ENCODE measurements around the gene RMDN2. TPM values are rescaled to one million over a fixed set of nuclear protein-coding genes. Genes with fewer than 3 reads are reported as not detected.
"Not testable (repeated sequence)": the region's sequence is repeated elsewhere in the genome, so short reads cannot be mapped to it uniquely, and the experiment has no call there.

The RMDN2 gene
- total RNA-seq, 1 experiment from 2014 or later = 1.7 TPM

DNA sequence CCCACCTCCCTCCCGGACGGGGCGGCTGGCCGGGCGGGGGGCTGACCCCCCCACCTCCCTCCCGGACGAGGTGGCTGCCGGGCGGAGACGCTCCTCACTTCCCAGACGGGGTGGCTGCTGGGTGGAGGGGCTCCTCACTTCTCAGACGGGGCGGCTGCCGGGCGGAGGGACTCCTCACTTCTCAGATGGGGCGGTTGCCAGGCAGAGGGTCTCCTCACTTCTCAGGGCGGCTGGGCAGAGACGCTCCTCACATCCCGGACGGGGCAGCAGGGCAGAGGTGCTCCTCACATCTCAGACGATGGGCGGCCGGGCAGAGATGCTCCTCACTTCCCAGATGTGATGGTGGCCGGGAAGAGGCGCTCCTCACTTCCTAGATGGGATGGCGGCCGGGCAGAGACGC is 7.8 kb downstream of the RMDN2 start:
- not testable (repeated sequence) for DNase-seq (ENCODE audit: low spot score)

DNA sequence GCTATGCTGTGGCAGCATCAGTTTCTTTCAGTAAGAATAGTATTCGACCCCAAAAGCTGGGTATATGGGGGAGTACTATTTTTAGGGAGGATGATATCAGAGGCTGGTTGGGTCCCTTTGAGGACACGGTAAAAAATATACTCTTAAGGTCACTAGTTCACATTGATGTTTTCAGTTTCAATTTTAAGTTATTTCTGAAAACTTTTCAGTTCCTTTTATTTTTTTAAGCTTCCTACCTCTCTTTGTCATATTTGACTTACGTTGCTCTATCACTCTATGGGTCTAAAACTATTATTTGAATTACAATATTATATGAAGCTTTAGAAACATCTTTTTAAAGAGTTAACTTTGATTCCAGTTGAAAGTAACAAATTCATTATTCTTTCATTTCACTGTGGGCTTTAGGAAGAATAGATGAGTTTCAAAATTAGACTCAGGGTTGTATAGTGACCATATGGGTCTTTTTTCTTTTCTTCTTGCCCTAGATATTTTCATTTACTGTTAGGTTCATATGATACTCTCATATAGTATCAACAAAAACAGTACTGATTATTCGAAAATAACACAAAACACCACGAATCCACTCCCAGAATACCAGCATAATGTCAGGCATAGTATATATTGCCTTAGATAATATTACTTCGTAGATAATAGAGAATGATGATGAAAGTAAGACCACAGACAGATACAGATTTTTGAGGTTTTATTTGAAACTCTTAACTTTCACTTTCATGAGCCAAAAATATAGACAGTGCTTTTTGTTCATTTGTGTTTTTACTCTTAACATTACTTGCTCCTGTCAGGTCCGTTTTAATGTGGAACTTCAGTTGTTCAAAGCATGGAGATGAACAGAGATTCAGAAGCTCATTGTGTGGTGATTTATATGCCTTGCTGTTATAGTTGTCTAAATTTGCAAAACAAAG is 9.8 kb downstream of the RMDN2 start:
- no peak for DNase-seq (ENCODE audit: low spot score)

DNA sequence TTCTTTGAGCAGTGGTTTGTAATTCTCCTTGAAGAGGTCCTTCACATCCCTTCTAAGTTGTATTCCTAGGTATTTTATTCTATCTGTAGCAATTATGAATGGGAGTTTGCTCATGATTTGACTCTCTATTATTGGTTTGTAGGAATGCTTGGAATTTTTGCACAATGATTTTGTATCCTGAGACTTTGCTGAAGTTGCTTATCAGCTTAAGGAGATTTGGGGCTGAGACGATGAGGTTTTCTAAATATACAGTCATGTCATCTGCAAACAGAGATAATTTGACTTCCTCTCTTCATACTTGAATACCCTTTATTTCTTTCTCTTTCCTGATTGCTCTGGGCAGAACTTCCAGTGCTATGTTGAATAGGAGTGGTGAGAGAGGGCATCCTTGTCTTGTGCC is 12.5 kb downstream of the RMDN2 start:
- DNase-seq (ENCODE audit: low spot score) = not testable (repeated sequence)

- not testable (repeated sequence) for DNase-seq (ENCODE audit: low spot score)
Measured at GRCh38 chr2:37941267-37941666, 16.2 kb downstream of the RMDN2 start.

DNA sequence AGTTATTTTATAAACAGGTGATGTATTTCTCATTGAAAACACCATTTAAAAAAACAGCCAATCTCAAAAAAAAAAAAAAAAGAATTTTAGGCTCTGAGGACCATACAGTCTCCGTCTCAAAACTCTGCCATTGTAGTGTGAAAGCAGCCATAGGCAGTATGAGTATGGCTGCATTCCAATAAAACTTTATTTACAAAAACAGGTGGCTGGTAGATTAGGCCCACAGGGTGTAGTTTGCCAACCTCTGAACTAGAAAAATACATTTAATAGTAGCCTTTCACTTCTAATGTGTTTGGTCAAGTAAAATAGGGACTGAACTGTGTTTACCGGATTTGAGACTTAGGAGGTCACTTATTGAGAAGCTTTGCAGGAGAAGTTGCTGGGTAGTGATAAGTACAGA is 19.2 kb downstream of the RMDN2 start:
- DNase-seq (ENCODE audit: low spot score) = no peak

DNA sequence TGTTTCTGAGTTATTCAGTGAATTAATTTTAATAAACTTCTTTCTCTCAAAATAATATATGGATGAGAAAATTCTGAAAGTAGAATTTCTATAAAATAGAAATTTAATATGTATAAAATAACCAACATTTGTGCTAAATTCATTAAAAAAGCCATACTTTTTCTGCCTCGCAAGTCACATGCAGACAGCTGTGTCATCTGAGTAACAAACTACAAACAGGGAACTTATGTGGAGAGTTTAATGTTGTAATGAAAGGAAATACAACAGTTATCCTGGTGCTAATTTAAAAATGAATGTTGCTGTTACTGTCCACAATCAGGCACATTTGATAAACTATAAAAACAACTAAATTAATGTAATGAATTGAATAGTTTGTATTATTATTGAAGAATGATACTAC is 22.2 kb downstream of the RMDN2 start:
- no peak for DNase-seq (ENCODE audit: low spot score)

- peak; percentile 6 for DNase-seq (ENCODE audit: low spot score)
Measured at GRCh38 chr2:37962018-37962739, 37.1 kb downstream of the RMDN2 start.

GRCh38 chr2:37962740-37963121 is 37.6 kb downstream of the RMDN2 start:
- not testable (repeated sequence) for DNase-seq (ENCODE audit: low spot score)

- not testable (repeated sequence) for DNase-seq (ENCODE audit: low spot score)
Measured at GRCh38 chr2:37963901-37964300, 38.8 kb downstream of the RMDN2 start.

DNA sequence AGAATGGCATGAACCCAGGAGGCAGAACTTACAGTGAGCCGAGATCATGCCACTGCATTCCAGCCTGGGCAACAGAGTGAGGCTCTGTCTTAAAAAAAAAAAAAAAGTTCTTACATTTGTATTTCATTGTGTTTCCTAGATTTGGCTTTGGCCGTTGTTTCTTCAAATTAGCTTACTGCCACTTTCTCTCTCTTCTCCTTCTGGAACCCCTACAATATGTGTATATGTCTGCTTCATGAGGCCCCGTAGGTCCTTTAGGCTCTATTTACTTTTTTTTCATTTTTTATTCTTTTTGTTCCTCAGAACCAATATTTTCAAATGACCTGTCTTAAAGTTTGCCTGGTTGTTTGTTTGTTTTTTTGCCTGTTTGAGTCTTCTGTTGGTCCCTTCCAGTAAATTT is 41.2 kb downstream of the RMDN2 start:
- no peak for DNase-seq (ENCODE audit: low spot score)

- no peak for DNase-seq (ENCODE audit: low spot score)
Measured at GRCh38 chr2:37969731-37970130, 44.6 kb downstream of the RMDN2 start.

DNA sequence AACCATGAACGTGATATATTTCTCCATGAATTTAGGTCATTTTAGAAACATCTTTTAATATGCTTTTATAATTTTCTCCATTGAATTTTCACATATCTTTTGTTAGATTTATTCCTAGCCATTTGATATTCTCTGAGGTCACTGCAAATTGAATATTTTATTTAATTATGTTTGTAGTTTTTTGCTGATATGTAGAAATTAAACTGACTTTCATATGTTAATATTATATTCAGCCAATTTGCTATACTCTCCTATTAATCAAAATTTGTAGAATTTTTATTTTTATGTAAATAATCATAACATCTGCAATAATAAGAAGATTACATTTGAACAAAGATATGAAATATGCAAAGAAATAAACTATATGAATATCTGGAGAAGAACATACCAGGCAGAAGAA is 46.9 kb downstream of the RMDN2 start:
- no peak for DNase-seq (ENCODE audit: low spot score)

DNA sequence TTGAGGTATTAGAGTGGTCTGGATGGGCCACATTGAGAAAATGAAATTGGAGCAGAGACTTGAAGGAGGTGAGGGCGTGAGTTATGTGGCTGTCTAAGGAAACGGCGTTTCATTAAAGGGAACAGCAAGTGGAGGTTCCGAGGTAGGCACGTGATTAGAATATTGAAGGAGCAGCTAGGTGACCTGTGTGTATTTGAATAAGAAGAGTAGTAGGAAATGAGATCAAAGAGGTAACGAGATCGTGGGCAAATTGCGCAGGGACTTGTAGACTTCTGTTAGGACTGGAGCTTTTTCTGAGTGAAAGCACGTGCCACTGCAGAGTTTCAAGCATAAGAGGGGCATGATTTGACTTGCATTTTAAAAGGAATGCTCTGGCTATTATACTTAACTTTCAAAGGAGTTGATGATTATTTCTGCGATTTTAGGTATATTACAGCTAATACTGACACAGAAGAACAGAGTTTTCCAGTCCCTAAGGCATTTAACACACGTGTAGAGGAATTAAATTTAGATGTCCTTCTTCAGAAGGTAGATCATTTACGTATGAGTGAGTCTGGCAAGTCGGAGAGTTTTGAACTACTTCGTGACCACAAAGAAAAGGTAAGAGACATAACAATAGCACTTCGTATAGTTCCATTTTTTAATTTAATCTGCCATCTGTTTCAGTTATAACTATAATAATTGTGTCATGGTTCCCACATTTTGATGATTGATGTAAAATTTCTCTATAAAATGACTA is 48.7 kb downstream of the RMDN2 start:
- no peak for DNase-seq (ENCODE audit: low spot score)

DNA sequence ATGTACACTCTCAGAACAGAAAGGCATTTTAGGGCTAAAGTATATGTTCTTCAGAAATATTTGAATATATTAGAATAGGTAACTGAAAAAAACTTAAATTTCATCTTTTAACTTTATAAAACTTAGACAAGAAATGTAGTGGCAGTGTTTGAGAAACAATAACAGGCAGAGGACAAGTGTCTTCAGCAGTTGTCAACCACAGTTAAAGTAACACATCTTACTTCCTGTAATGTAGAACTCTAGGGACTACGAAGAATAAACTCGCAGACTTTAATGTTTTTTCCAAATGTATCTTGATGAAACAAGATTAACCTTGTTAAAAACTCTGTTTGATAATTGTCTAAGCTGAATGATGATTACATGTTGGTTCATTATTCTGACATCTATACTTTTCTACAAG is 50.7 kb downstream of the RMDN2 start:
- DNase-seq (ENCODE audit: low spot score) = no peak

GRCh38 chr2:37976411-37976810 is 51.3 kb downstream of the RMDN2 start:
- DNase-seq (ENCODE audit: low spot score) = no peak

GRCh38 chr2:37982147-37982582 is 57.1 kb downstream of the RMDN2 start:
- DNase-seq (ENCODE audit: low spot score) = peak; percentile 2

- DNase-seq (ENCODE audit: low spot score) = no peak
Measured at GRCh38 chr2:37982847-37983246, 57.8 kb downstream of the RMDN2 start.

DNA sequence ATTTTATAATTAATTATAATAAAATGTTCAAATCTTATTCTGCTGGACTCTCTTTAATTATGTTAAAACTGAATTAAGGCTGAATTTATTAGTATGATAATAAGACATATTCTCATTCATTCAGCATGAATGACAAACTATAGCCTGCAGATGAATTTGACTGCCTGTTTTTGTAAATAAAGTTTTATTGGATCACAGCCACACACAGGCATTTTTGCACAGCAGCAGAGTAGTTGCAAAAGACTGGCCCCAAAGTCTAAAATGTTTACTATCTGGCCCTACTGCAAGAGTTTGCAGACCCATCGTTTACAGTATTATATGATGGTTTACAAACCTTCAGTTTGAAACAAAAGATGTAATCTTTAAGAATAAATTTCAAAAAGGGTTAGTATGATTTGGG is 58.6 kb downstream of the RMDN2 start:
- DNase-seq (ENCODE audit: low spot score) = no peak

GRCh38 chr2:37984176-37984575 is 59.1 kb downstream of the RMDN2 start:
- no peak for DNase-seq (ENCODE audit: low spot score)

GRCh38 chr2:37984589-37984988 is 59.5 kb downstream of the RMDN2 start:
- peak; percentile 1 for DNase-seq (ENCODE audit: low spot score)

DNA sequence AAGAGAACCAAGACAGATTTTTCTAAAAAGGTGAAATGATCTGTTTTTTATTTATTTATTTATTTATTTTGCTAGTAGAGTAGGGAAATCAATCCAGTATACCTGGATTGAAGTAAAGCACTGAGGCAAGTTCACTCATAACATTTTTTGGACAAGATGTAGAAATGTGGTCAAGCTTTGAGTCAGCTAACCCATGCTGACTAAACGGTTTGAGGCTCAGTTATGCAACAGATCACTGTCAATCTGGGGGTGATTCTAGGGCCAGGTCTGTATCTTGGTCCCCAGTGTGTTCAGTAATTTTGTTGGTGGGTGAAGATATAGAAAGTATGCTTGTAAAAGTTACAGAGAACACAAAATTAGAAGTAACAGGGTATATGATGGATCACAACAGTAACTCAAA is 60.2 kb downstream of the RMDN2 start:
- no peak for DNase-seq (ENCODE audit: low spot score)

GRCh38 chr2:37987098-37987775 is 62.1 kb downstream of the RMDN2 start:
- no peak for DNase-seq (ENCODE audit: low spot score)
